T-helper 22 cell (primary cell): ENCODE results near the gene CDCA3.

Experiments used
- DNase-seq: peaks from one replicate; pipeline ENCODE4 v3.0.0-alpha.2; 2020; ENCODE audit warnings: low read depth

Gene CDCA3

DNA sequence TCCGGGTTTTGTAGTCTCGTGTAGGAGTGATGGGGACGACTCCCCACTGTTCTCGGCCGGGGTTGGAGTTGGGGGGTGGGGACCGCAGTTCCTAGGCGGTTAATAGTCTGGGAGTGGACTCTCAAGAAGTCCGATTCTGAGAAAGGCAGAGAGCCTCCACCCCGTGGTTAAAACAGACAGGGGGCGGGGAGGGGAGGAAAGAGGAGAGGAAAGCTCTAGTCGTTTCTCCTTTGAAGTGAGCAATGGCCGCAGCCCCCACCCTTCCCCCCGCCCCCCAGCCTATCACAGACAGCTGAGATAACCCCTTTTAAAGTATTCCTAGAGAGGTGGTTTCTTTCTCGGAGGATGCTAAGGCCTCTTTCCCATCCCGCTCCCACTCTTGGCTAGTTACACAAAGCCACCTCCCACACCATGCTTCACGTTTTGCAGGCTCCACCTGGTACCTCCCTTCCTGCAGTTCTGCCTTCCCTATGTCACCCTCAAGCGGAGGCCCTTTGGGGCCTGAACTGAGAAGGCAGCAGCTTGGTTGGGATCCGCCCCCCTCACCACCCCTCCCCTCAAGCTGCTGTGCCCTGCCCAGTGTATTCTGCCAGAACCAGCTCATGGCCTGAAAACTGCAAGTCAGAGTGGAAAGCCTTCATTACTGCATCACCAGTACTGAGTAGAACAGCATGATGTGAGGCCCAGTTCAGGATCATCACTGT is 1.7 kb upstream of the CDCA3 start:
- DNase-seq: peak; percentile 57

DNA sequence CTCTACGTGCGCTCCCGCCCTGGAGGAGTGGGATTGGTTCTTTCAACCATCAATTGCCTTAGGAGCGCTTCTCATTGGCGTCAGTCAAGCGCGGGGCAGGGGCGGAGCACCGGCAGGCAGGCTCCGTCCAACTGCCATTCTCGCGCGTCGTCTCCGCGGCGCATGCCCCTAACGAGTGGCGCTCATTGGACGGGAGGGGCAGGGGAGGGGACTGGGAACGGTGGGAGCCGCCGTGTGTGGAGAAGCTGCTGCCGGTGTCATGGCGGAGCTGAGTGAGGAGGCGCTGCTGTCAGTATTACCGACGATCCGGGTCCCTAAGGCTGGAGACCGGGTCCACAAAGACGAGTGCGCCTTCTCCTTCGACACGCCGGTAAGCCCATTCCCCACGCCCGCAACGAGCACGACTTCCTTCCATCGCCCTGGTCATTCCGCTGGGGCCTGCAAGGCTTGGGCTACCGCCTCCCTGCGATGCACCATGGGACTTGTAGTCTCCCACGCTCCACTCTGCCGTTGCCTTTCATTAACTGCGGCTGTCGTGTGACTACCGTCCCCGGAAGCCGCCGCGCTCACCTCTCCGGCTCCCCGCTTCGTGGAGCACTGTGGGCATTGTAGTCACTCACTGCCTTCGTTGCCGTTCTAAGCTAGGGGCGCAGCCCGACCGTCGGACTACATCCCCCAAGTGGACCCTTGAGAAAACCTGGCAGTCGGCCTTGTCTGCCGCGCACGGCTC is 1.0 kb upstream of the CDCA3 start, which contains the start of gene USP5:
TSS of gene USP5 (plus strand) at position 230 of the 730 bp plus-strand sequence. CDS start at position 260, 30 bp downstream.
- DNase-seq: peak; percentile 99

DNA sequence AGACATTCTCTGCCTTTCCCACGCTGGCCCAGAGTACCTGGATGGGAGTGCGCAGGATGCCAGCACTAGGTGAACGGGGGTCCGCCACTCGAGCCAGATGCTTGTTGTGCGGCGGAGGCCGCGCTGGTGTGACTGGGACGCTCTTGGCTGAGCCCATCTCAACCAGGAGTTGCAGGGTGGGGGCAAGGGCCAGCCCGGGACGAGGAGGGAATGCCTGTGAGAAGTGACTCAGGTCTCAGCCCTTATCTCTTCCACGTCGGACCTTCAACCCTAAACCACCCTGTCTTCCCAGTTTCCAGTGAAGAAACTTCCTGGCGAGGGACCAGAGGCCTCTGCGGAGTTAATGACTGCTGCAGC is 312 bp downstream of the CDCA3 start:
- no peak for DNase-seq

DNA sequence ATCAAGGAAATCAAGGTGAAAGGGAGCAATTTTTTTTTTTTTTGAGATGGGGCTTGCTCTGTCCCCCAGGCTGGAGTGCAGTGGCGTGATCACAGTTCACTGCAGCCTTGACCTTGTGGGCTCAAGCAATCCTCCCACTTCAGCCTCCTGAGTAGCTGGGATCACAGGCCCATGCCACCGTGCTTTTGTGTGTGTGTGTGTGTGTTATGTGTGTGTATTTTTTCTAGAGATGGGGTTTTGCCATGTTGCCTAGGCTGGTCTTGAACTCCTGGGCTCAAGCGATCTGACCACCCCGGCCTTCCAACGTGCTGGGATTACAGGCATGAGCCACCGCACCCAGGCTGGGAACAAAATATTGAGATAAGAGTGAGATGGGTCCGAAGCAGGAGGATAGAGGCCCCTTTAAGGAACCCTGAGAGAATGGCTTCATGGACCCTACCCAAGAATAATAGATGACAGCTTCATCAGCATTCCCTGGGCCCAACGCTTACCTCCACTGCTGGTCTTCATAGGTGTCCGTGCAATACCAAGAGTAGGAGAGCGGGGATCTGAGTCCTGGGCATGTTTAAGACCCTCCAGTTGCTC is 1.0 kb downstream of the CDCA3 start:
- no peak for DNase-seq

DNA sequence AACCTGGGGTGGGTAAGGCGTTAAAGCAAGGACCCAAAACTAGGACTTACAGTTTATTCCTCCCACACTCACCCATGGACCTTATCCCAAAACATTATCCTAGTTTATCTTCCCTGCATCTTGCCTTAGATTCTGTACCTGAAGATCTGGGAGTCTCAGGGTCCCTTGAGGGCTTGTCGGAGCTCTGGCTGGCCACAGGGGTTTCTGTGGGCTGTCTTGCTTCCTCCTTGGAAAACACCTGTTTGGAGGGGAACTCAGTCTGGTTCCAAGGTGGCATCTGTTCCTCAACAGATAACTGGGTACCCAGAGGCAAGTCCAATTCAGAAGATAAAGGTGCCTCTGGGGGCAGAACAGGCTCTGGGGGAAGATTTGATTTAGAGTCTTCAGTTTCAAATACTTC is 1.7 kb downstream of the CDCA3 start:
- DNase-seq: no peak

DNA sequence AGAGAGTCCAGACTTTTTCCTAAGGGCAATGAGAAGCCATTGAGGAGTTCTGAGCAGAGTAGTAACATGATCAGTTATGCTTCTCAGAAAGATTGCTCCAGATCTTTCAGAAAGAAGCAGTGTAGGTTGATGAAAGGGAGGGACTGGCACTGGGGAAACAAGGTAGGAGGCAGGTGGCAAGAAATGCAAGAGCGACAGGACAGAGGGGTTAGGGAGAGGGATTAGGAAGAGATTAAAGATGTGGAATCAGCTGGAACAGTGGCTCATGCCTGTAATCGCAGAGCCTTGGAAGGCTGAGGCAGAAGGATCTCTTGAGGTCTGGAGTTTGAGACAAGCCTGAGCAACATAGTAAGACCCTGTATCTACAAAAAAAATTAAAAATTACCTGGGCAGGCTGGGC is 3.4 kb downstream of the CDCA3 start:
- DNase-seq: no peak

DNA sequence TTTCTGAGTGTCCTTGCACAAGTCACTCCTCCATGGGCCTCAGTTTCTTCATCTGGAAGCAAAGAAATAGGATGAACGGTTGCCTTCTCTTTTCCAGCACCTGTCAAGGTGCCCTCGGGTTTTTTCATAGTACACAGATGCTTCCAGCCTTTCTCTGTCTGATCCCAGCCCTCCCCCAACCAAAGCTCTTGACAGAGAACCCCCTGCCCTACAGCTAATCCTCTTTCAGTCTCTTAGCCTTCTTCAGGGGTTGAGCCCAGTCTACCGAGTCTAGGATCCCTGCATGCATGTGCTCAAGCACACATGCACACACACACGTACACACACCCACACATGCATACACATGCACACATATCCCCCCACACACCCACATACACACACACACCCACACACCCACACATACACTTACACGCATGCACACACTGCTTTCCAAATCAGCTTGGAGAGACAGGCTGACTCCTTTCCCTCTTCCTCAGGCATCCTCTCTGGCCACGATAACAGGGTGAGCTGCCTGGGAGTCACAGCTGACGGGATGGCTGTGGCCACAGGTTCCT is 4.7 kb downstream of the CDCA3 start:
- no peak for DNase-seq

DNA sequence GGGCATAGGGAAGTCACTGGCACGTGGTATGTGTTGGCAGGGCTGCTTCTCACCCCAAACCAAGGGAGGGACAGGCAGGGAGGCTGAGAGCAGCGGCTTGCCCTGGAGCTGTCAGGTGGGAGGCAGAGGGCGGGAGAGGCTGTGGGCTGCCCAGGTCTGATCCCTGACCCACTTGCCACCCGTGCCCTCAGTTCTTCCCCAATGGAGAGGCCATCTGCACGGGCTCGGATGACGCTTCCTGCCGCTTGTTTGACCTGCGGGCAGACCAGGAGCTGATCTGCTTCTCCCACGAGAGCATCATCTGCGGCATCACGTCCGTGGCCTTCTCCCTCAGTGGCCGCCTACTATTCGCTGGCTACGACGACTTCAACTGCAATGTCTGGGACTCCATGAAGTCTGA is 5.7 kb downstream of the CDCA3 start:
- no peak for DNase-seq

DNA sequence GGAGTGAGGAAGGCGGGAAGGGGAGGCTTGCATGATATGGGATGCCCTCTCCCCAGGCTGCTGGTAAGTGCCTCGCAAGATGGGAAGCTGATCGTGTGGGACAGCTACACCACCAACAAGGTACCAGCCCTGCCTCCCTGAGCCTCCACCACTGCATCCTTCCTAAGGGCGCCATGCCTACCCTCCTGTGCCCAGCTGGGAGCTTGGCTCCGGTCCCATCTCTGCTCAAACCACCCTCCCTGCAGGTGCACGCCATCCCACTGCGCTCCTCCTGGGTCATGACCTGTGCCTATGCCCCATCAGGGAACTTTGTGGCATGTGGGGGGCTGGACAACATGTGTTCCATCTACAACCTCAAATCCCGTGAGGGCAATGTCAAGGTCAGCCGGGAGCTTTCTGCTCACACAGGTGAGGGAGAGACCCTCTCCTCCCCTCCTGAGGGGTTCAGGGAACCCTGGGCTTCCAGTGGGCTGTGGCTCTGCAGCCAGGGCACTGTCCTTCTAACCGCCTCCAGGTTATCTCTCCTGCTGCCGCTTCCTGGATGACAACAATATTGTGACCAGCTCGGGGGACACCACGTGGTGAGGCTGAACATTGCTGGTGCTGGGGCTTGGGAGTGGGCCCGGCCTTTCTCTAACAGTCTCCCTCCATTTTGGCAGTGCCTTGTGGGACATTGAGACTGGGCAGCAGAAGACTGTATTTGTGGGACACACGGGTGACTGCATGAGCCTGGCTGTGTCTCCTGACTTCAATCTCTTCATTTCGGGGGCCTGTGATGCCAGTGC is 7.8 kb downstream of the CDCA3 start:
- DNase-seq: no peak

DNA sequence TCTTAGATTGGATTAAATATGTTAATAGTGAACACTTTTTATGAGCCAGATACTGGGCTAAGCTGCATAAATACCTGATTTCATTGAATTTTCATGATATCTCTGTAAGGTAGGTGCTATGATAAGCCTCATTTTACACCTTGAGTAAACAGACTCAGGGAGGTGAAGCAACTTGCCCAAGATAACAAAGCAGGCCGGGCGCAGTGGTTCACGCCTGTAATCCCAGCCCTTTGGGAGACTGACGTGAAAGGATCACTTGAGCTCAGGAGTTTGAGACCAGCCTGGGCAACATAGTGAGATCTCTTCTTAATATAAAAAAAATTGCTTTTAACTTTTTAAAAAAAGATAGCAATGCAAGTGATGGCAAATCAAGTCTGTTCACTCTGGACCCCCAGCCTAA is 9.0 kb downstream of the CDCA3 start:
- DNase-seq: no peak

DNA sequence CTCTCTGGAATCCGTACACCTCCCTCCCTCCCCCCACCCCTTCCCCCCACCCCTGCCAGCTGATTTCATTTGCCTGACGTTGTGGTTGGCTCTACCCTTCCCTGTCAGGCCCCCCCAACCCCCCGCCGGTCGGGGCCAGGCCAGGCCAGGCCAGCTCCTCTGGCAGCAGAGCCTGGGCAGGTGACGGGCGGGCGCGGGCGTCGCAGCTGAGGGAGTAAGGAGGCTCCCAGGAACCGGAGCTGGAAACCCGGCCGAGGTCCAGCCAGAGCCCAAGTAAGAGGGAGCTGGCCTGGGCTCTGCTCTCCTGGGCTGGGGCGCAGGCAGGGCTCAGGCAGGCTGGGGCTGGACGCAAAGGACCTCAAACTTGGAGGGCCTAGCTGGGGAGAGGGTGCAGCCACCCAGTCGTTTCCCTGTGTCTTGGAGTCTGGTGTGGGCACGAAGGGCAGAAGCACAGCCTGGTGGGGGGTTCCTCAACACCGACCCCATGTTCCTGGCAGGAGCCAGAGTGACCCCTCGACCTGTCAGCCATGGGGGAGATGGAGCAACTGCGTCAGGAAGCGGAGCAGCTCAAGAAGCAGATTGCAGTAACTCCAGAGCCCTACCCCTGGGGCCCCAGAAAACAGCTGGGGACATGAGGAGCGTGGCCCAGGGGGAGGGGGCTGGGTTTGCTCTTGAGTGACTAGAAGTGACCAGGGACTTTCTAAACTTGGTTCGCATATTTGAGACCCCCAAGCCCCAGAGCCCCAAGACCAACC is 10.1 kb downstream of the CDCA3 start, which contains the start of gene GNB3:
TSS of gene GNB3 (plus strand) at position 165 of the 755 bp plus-strand sequence. CDS start at position 528, 363 bp downstream.
- DNase-seq: no peak

DNA sequence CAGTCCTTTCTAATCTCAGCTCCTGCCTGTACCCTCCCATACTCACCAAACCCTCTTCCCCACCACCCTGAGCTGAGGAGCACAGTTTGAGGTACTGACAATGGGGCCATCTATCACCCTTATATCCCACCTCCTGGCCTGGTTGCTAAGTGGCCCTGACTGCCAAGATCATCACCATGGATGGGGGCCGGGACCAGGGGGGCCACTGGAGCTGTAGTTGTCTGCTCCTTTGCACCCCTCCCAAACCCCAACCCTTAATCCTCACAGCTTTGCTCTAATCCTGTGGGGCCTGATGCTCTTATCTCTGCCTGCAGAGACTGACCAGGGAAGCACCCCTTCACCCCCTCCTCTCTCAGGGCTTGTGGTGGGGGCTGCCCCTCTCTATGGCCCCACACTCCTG is 10.8 kb downstream of the CDCA3 start:
- DNase-seq: no peak

DNA sequence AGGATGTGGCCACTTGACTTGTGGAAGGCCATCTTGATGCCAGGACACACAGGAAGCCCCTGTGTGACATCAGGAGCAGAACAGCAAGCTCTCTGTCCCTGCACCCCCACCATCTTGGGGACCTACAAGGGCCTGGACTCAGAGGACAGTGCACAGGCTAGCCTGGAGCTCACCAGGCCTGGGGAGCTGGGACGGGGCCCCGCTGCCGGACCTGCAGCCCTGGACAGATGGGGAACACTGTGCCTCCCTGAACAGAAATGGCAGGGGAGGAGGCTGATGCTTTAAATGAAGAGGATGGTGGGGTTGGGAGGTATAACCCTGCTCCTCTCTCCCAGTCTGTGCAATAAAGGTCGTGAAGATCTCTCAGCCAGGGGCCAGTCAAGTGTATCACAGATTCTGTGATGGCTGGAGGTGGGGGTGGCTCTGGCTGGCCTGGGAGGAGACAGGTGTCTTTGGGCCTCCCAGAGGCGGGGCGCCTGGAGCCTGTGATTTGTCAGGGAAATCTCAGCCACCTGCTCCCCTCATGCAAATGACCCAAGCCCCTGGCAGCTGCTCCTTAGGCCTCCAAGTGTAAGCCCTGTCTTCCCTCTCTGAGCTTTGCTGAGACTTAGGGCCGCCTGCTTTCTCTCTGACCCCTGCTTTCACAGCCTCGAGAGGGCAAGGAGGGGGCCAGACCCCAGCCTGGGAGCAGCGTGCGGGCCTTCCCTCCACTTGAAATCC is 11.4 kb downstream of the CDCA3 start:
- DNase-seq: no peak

DNA sequence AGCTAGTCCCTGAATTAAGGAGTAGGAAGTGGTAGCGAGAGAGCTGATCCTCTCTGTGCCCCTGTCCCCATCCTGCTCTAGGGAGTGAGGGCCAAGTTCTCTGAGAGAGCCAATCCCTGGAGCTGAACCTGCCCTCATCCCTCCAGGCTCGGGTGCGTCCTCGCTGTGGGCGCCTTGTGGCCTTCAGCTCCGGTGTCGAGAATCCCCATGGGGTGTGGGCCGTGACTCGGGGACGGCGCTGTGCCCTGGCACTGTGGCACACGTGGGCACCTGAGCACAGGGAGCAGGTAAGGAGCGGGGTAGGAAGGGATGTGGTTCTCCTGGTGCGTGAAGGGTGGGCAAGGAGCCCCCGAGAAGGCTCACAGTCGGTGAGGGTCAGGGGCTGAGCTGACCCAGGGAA is 12.2 kb downstream of the CDCA3 start:
- no peak for DNase-seq

DNA sequence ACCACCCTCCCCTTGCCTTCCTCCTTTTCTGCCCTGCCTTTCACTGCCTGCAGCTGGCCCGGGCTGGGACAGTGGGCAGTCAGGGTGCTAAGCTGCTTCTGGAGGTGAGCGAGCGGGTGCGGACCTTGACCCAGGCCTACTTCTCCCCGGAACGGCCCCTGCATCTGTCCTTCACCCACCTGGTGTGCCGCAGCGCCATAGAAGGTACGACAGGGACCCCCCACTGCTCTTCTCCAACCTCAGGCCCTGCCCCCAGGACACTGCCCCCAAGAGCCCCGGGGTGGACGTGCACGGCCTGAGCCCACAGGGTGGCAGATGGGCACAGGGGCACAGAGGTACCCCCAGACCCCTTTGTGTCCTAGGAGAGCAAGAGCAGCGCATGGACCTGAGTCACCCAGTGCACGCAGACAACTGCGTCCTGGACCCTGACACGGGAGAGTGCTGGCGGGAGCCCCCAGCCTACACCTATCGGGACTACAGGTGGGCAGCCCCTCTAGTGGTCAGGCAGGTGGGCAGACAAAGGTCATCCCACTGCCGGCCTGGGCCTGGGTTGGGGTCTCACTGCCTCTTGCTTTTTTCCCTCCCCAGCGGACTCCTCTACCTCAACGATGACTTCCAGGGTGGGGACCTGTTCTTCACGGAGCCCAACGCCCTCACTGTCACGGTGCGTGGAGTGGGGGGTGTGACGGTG is 13.6 kb downstream of the CDCA3 start:
- no peak for DNase-seq

DNA sequence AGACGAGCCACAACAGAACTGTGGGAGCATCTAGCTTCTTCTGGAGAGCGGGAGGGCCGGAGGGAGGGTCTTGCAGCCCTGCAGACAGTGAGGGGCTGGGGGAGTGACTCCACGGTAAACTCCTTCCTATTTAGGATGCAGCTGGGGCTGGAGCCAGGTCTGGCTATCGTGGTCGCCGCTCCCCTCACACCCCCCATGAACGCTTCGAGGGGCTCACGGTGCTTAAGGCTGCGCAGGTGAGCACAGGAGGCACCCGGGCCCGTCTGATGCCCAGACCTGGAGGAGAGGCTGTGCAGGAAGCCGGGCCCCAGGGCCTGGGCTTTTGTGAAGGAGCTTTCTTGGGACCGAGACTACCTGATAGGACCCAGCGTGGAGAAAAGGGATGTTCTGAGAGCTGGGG is 14.2 kb downstream of the CDCA3 start:
- DNase-seq: no peak

DNA sequence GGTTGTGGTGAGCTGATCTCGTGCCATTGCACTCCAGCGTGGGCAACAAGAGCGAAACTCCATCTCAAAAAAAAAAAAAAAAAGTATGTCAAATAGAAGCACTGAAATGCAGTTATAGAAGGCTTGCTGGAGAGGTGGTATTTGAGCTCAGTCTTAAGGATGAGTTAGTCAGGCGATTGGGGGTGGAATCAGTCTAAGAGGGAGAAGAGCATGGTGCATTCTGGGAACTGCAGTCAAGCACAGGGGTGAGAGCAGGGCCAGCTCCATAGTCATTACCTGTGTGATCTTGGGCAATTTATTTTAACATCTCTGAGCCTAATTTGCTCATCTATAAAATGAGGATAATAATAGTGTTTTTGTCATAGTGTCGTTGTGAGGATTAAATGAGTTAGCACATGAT is 16.2 kb downstream of the CDCA3 start:
- DNase-seq: no peak

DNA sequence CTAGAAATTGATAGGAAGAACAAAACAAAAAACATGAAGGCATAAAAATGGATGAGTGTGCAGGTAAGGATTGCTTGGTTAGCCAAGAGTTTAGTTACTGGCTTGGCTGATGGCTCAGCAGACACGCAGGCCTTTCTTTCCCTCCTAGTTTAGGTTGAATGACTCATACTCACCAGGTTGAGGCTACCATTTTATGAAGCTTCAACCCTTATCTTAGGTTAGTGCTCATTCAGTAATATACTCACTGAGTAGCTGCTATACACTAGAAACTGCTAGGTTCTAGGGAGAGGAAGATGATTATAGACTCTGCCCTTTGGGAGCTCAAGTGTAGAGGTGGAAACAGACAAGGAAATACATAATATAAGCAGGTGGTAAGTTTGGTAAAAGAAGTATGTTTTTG is 16.8 kb downstream of the CDCA3 start:
- no peak for DNase-seq

DNA sequence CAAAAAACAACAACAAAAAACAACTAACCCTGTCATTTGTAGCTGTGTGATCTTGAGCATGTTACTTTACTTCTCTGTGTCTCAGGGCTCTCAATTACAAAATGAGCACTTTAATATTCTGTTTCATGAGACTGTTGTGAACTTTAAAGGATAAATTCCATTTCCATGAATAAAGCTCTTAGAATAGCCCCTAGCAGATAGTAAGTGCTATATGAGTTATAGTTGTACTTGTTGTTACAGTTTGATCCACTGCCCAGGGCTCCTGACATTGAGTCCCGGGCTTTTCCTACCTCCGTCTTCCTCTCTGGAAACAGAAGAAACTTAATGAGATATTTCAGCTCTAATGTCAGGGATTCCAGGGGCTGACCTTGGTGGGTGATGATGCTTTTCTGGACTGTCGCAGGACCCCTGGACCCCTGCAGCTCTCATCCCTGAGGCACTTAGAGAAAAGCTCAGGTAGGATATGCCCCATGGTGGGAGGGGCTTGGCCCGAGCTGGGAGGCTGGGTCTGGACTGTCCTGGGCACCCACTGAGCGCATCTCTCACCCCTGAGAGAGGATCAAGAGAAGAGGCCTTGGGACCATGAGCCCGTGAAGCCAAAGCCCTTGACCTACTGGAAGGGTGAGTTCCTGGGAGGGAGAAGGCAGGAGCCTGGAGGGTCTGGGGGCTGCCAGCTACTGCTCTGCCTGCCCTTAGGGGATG is 17.7 kb downstream of the CDCA3 start:
- DNase-seq: no peak

DNA sequence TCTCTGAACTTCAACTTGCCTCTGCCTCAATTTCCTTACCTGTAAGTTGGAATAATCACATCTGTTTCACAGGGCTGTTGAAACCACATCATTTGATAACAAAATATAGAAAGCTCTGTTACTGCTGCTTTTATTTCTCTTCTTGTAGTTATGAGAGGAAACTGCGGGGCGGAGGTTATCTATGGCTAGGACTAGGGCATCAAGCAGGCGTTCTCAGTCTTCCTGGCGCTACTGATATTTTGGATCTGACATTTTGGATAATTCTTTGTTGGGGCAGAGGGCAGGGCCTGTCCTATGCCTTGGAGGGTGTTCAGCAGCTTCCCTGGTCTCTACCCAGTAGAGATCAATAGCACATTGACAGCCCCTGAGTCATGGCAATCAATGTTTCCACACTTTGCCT is 19.0 kb downstream of the CDCA3 start:
- DNase-seq: no peak
